NK-92 treated with Interleukin-12 subunit alpha and Interleukin-12 subunit beta, amount 100 ng/mL, for 24 hours (cell line): Measurements from ENCODE around the gene LAMA4.

Source experiments
- DNase-seq: peaks from one replicate; lab custom pipeline; 2025; lab: John Stamatoyannopoulos, UW

Gene LAMA4

DNA sequence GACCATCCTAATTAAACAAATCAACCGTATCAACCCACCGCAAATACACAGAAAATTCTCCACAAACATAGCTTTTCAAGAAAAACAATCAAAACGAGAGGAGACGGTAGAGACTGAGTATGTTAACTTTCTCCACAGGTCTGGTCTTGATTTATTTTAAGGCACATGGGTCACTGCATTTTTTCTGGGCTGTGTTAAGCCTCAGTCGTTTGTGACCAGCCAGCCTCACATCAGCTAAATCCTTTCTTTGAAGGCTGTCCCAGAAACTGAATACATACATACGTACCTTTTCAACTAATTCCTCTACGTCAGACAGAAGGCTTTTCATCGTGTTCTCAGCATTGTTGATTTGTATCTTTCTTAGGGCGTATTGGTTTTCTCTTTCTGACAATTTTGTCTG is 69.4 kb downstream of the LAMA4 start:
- DNase-seq = no peak

DNA sequence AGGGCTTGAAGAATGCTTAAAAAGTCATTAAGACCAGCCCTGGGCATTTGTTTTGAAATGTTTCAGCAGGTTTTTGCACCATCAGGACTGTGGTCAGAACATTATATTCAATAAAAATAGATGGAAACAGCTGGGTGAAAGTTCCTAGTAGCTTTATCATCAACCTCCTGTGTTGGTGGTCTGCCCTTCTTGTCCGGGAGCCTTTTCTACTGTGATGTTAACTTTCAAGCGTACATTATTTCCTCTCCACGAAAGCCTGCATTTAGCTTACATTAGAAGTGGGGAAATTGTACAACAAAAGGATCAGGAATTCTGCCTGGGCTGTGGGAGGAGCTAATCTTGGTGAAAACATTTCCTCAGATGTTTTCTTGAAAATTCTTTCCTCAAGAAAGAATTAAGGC is 71.1 kb downstream of the LAMA4 start:
- DNase-seq = no peak

- DNase-seq = no peak
Measured at GRCh38 chr6:112181130-112181529, 73.2 kb downstream of the LAMA4 start.

GRCh38 chr6:112180095-112180820 is 74.1 kb downstream of the LAMA4 start:
- DNase-seq = peak; percentile 6

DNA sequence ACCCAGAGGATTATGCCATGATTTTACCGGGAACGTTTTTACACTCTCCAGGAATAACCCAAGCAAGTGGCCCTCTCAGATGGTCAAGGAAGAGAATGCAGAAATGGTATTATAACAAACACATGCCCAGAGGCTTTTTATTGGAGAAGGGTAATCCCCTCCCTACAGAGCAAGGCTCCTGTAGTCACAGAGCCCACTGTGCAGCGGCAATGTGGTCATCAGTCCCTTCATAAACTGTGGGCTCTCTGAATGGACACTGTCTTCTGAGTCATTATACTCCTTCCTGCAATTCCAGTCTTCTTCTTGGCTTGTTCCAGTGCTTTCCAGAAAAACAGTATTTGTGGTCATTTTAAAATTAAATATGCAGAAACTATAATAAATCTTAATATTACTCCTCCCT is 74.7 kb downstream of the LAMA4 start:
- DNase-seq = no peak

GRCh38 chr6:112178846-112179245 is 75.5 kb downstream of the LAMA4 start:
- DNase-seq = no peak

GRCh38 chr6:112177092-112177491 is 77.3 kb downstream of the LAMA4 start:
- DNase-seq = no peak

DNA sequence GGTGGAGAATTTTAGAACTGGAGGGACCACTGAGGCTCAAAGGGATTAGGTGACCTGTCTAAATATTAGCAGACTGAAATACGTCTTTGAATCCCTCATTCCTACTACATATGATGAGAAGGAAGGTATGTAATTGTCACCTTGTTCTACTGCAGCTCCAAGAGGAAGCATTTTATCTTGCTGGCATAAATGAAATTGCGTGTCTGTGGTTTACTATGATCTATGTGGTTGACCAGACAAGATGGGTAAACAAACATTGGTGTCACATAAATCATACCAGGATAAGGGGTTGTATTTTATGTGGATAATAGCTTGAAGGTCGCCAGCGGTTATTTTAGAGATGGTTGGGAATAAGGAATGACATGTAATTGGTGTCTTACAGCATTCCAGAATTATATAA is 78.2 kb downstream of the LAMA4 start:
- no peak for DNase-seq

DNA sequence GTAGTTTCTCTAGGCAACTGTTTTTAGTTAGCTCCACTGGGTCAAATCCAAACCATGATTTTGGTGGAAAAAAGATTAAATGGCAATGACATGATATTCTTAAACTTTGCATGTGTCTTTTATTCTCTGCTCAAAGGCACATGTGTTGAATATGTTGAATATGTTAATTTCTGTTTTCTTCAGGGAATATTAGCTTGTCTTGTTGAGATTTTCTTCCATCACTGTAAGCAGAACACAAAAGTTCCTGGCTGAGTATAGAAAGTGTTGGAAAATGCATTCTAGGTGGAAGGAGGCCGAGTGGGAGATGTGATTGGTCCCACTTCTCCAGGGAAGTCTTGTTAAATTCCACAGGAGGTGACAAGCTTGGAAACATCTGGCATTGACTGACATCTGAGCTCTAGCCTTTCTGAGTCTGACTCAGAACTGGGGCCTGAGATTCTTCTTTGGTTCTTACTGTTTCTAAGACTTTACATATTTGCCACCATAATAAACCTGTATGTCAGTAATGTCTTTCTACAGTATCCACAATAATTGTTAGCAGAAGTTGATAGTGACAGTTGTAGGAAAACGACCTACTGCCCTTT is 81.1 kb downstream of the LAMA4 start:
- no peak for DNase-seq

DNA sequence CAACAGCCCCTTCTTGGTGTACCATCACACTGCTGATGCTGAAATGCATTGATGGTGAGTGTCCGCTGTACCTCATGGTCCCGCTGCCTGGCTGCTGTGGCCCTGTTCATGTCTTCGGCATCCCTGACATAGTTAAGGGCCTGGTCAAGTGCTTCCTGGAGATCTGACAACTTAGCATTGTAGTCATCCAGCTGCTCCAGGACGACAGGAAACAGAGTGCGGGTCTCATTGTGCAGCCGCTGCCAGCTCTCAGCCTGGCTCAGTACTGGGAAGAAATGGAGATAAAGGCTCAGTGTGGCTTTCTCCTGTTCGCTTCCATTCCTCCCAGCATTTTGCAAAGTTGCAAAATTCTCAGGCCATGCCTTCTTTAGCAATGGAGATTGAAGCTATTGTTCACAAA is 81.8 kb downstream of the LAMA4 start:
- no peak for DNase-seq

GRCh38 chr6:112169541-112169940 is 84.8 kb downstream of the LAMA4 start:
- DNase-seq = no peak

GRCh38 chr6:112163295-112164257 is 90.8 kb downstream of the LAMA4 start:
- DNase-seq = peak; percentile 62

DNA sequence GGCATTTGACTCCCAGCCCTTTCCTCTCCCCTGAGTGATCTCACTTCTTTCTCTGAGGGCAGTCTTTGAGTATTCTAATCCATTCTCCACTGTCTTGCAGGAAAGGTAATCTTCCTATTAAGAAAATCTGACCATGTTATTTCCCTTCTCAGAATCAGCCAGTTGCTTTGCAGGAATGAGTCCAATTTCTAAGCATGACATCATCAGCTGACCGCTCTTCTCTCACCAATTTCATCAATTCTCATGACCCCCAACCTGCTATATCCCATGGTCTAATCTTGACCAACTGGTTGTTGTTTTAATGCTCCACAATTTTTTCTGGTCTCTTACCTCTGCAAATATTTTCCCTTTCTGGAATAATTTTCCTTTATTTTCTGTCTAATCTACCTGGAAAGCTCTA is 93.6 kb downstream of the LAMA4 start:
- no peak for DNase-seq

DNA sequence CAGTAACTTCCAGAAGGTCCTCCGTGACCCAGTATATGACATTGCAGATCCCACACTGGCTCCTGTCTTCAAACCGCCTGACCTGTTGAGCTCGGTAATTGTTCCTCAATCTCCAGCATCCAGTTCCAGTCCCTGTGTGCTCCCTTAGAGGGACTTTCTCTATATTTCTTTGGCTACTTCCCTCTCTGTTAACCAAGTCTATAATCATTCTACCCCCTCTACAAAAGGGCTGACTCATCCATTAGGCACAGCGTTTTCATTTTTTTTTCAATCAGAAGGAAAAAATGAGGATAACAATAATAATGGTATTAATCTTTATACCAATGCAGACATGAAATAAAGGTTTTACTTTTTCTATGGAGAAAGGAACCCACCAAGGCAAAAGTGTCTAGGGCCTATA is 97.7 kb downstream of the LAMA4 start:
- DNase-seq = no peak

- no peak for DNase-seq
Measured at GRCh38 chr6:112155886-112156285, 98.5 kb downstream of the LAMA4 start.

DNA sequence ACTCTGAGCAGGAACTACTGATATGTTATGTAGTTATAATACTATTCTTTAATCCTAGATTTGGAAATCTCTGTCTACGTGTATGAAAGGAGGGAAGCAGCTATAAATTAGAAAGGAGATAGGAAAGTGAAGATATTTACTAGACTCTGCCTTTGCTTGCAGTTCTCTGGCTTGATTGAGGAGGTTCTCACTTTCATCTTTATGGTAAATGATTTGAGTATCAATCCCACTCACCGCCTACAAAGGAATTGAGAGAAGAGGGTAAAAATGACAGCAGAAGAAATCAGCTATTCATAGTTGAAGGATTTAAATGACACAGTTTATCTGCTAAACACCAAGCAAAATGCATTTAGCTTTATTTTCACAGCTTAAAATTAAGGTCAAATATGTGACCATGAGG is 99.7 kb downstream of the LAMA4 start:
- no peak for DNase-seq

DNA sequence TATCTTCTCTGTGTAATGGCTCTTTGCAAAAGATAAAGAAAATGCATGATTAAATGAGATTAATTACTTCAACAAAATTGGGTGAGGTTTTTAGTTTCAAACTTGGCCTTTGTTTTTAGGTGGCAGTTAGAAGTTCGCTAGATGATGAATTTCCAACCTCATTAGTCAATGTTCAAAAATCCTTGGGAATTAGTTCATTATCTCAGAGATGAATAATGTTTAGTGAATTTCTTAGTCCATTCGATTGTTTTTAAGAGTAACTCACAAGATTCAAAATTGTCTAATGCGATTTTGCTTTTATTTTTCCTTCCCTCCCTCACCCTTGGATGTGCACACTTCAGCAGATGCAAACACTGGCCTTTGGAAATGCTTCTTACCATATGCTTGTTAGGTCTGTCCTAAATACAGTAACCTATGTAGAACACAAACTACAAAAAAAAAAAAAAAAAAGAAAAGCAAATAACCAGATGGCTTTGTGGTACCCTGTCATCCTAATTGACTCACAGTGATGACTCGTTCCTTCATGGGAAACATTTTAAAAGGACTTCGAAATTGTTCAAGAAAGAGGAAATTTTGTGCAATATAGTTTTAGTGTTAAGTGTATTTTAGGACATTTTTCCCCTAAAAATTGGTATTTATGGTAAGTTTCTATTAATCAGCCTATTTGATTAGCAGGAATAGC is 100.3 kb downstream of the LAMA4 start:
- no peak for DNase-seq

- DNase-seq = no peak
Measured at GRCh38 chr6:112150363-112150762, 104.0 kb downstream of the LAMA4 start.

- no peak for DNase-seq
Measured at GRCh38 chr6:112149719-112150263, 104.6 kb downstream of the LAMA4 start.

DNA sequence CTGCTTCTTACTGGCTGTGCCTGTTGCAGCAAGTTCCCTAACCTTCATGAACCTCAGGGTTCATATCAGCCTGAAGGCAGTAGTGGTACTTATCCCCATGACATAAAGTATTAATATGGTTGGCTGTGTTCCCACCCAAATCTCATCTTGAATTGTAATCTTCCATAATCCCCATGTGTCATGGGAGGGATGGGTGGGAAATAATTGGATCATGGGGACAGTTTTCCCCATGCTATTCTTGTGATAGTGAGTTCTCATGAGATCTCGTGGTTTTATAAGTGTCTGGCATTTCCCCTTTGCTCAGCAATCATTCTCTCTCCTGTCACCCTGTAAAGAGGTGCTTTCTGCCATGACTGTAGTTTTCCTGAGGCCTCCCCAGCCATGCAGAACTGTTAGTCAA is 105.1 kb downstream of the LAMA4 start:
- no peak for DNase-seq

- DNase-seq = no peak
Measured at GRCh38 chr6:112148103-112148502, 106.3 kb downstream of the LAMA4 start.

GRCh38 chr6:112145080-112145573 is 109.2 kb downstream of the LAMA4 start:
- no peak for DNase-seq
